ENCODE measurements around the gene TMBIM4. TPM values are rescaled to one million over a fixed set of nuclear protein-coding genes. Genes with fewer than 3 reads are reported as not detected.

TMBIM4 gene
- total and polyA plus RNA-seq, 4 donors: 74.4 to 125 (median 91.8) TPM

DNA sequence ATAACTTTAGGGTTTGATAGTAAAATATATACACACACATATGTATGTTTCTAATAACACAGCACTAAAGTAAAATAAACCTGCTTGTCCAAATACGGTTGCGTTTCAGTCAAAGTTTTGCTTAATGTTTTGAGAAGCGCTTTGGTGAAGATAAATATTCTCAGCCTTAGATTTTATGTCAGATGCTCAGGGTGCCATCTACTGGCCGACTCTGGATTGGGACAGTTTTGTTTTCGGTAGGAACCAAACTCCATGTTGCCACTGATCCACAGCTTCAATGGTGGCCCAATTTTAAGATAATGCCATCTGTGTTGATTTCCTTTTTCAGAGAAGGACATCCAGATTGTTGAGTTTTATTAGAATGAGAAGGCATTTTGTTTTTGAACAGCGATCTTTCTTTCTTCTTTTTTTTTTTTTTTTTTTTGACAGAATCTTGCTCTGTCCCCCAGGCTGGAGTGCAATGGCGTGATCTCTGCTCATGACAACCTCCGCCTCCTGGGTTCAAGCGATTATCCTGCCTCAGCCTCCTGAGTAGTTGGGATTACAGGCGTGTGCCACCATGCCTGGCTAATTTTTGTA is 82.3 kb downstream of the TMBIM4 start:
- peak; percentile 53 to 94 (median 68) for DNase-seq (ENCODE audit: low read depth in 4 of 6, low spot score in 6 of 6)
- 0% methylated on average over 1 of the region's 10 CpGs for WGBS (ENCODE audit: insufficient coverage)
- Histone ChIP-seq H3K4me1 (ENCODE audit: control insufficient read depth, insufficient read depth, low read length) (no peaks in the 10 kb centered on the region), H3K4me3 (ENCODE audit: low read depth, low read length) (no peak overlapping the region), H3K9me3 (ENCODE audit: control insufficient read depth, insufficient read depth, low read length) (no peaks in the 10 kb centered on the region), H3K27me3 (ENCODE audit: control insufficient read depth, insufficient read depth, low read length) (no peaks in the 10 kb centered on the region), H3K27ac (ENCODE audit: low read depth, low read length) (no peak overlapping the region), H3K36me3 (ENCODE audit: control insufficient read depth, insufficient read depth, low read length) (no peaks in the 10 kb centered on the region)

DNA sequence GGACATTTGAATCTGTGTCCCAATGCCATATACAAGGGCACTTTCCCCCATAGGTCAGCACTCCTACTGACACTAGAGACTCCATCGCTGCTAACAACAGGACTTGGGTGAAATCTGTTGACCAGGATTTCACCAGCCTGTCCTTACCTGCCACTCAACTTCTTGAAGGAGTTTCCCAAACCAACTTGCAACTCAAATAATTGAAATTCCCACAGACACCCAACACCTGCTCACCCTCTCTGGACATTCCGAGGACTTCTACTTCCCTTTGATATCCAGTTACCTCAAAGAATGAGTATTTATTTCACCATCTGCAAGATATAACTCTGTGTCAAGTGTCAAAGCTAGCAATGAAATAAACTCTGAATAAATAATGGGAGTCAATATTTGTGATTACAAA is 83.8 kb downstream of the TMBIM4 start:
- Histone ChIP-seq H3K27me3 (ENCODE audit: control insufficient read depth, insufficient read depth, low read length) (no peaks in the 10 kb centered on the region), H3K27ac (ENCODE audit: low read depth, low read length) (no peak overlapping the region), H3K4me3 (ENCODE audit: low read depth, low read length) (no peak overlapping the region), H3K9me3 (ENCODE audit: control insufficient read depth, insufficient read depth, low read length) (no peaks in the 10 kb centered on the region), H3K4me1 (ENCODE audit: control insufficient read depth, insufficient read depth, low read length) (no peaks in the 10 kb centered on the region), H3K36me3 (ENCODE audit: control insufficient read depth, insufficient read depth, low read length) (no peaks in the 10 kb centered on the region)
- no peak for DNase-seq (ENCODE audit: low read depth in 4 of 6, low spot score in 6 of 6)
- 100% methylated on average over 1 of the region's 2 CpGs for whole genome bisulfite sequencing (ENCODE audit: insufficient coverage)

Other genes with a start within 250 kb of the TMBIM4 start
- gene LLPH, start 39.2 kb downstream of the TMBIM4 start, total RNA-seq: 10 to 100 TPM in 1 of 2 donors, 1 to 10 TPM in 1; 6.6 to 19.8 TPM
- 10 to 100 TPM; 18.6 to 28.1 TPM for gene LLPH, start 39.2 kb downstream of the TMBIM4 start, polyA plus RNA-seq (ENCODE audit: insufficient read length in 2 of 2)
- gene IRAK3, start 19.2 kb upstream of the TMBIM4 start, total RNA-seq: 10 to 100 TPM in 1 of 2 donors, 1 to 10 TPM in 1; 5.3 to 11.4 TPM
- 1 to 10 TPM; 3.1 to 3.2 TPM for gene IRAK3, start 19.2 kb upstream of the TMBIM4 start, polyA plus RNA-seq (ENCODE audit: insufficient read length in 2 of 2)
- 1 to 10 TPM; 4.0 to 6.7 TPM for gene HELB, start 132.5 kb upstream of the TMBIM4 start, total RNA-seq
- gene HELB, start 132.5 kb upstream of the TMBIM4 start, polyA plus RNA-seq (ENCODE audit: insufficient read length in 2 of 2): 1 to 10 TPM; 1.1 to 4.0 TPM